H1 (cell line): ENCODE measurements around the gene RARRES2. TPM values are rescaled to one million over a fixed set of nuclear protein-coding genes. Genes with fewer than 3 reads are reported as not detected.

Experiments used
- CTCF ChIA-PET: fragments of 300-600 bp; sonication (Branson Sonifier 250); formaldehyde crosslinking; loops from one replicate; lab custom pipeline; 2021; ENCODE audit not compliant: partially characterized antibody; lab: Charles Lee
- POLR2A ChIA-PET: fragments of 300-600 bp; sonication (Branson Sonifier 250); formaldehyde crosslinking; loops from one replicate; lab custom pipeline; 2021; ENCODE audit warnings: inconsistent platforms; ENCODE audit not compliant: partially characterized antibody; lab: Charles Lee
- DNase-seq, 2 experiments: peaks; one replicate each; pipeline versions ENCODE4 v3.0.0 to v3.0.0-alpha.2; 2010 to 2022; ENCODE audit warnings: low spot score in 2 of 2, low read depth in 1 of 2, mixed read lengths in 1 of 2
- FAIRE-seq: peaks from 2 replicates; lab custom pipeline; 2011; peaks lifted over from hg19 to GRCh38; lab: Jason Lieb, UNC
- H2AFZ ChIP-seq: 2 replicates; pipeline ENCODE4 v1.8.1; 2012; ENCODE audit warnings: low read length, inconsistent platforms
- H2AK5ac ChIP-seq: 2 replicates; pipeline ENCODE4 v1.6.1; 2013; ENCODE audit warnings: low read depth, low read length
- H2BK120ac ChIP-seq: replicated peaks from 2 replicates; pipeline ENCODE3; 2013; ENCODE audit warnings: low read depth, low read length, inconsistent platforms
- H2BK12ac ChIP-seq: 2 replicates; pipeline ENCODE4 v1.6.1; 2013; ENCODE audit warnings: low read depth, low read length
- H2BK15ac ChIP-seq: 2 replicates; pipeline ENCODE4 v1.6.1; 2013; ENCODE audit warnings: low read length
- H2BK20ac ChIP-seq: 2 replicates; pipeline ENCODE4 v1.6.1; 2013; ENCODE audit warnings: low read length
- H2BK5ac ChIP-seq: 2 replicates; pipeline ENCODE4 v1.6.1; 2013; ENCODE audit warnings: low read depth, low read length
- H3K14ac ChIP-seq: 2 replicates; pipeline ENCODE4 v1.6.1; 2013; ENCODE audit warnings: inconsistent platforms; ENCODE audit not compliant: insufficient read length
- H3K18ac ChIP-seq: 2 replicates; pipeline ENCODE4 v1.6.1; 2013; ENCODE audit warnings: low read length; ENCODE audit errors: extremely low read depth
- H3K23ac ChIP-seq: 2 replicates; pipeline ENCODE4 v1.6.1; 2013; ENCODE audit warnings: inconsistent platforms; ENCODE audit not compliant: insufficient read length
- H3K23me2 ChIP-seq: 2 replicates; pipeline ENCODE4 v1.6.1; 2013; ENCODE audit warnings: low read depth, low read length
- H3K27ac ChIP-seq: 2 replicates; pipeline ENCODE4 v1.6.1; 2011; ENCODE audit warnings: low read depth, low read length, inconsistent platforms
- H3K27me3 ChIP-seq, 4 experiments: replicated peaks in 1 of 4; 1 replicate in 1 of 4; 2 replicates in 3 of 4; pipeline versions ENCODE4 v1.6.1 to v1.8.1; 2011 to 2013; ENCODE audit warnings: low read length in 3 of 4, mild to moderate bottlenecking in 3 of 4, inconsistent platforms in 2 of 4, mixed read lengths in 2 of 4, moderate library complexity in 1 of 4; ENCODE audit not compliant: control insufficient read depth in 3 of 4, insufficient read depth in 3 of 4; ENCODE audit errors: extremely low read depth in 1 of 4
- H3K36me3 ChIP-seq, 4 experiments: 2 replicates each; pipeline versions ENCODE4 v1.6.1 to v1.8.1; 2011 to 2013; ENCODE audit warnings: mild to moderate bottlenecking in 4 of 4, low read length in 3 of 4, moderate library complexity in 2 of 4, control low read depth in 1 of 4, inconsistent platforms in 1 of 4; ENCODE audit not compliant: insufficient read depth in 4 of 4, control insufficient read depth in 2 of 4
- H3K4ac ChIP-seq: replicated peaks from 2 replicates; pipeline ENCODE3; 2013; ENCODE audit warnings: low read length, low read depth, mixed read lengths, inconsistent platforms; ENCODE audit not compliant: insufficient read length
- H3K4me1 ChIP-seq, 4 experiments: replicated peaks in 1 of 4; 1 replicate in 1 of 4; 2 replicates in 3 of 4; pipeline versions ENCODE4 v1.6.1 to v1.8.1; 2011 to 2013; ENCODE audit warnings: low read length in 3 of 4, inconsistent platforms in 2 of 4, mixed read lengths in 1 of 4; ENCODE audit not compliant: insufficient read depth in 4 of 4, control insufficient read depth in 3 of 4
- H3K4me2 ChIP-seq, 2 experiments: 2 replicates each; pipeline versions ENCODE4 v1.6.1 to v1.8.1; 2011 to 2013; ENCODE audit warnings: low read depth in 2 of 2, low read length in 2 of 2, control low read depth in 1 of 2, inconsistent platforms in 1 of 2, mild to moderate bottlenecking in 1 of 2; ENCODE audit not compliant: insufficient read depth in 1 of 2
- H3K4me3 ChIP-seq, 4 experiments: fragments of 200-600, 300-600 bp in 1 of 4; sonication (generic), shearing (Covaris generic), sonication (Bioruptor Twin) in 1 of 4; 2 replicates each; pipeline versions ENCODE4 v1.5.1 to v1.8.1; 2011 to 2016; ENCODE audit warnings: low read length in 4 of 4, low read depth in 3 of 4, control low read depth in 2 of 4, inconsistent platforms in 2 of 4, mild to moderate bottlenecking in 2 of 4, mixed read lengths in 1 of 4, moderate library complexity in 1 of 4; ENCODE audit not compliant: insufficient read depth in 2 of 4; ENCODE audit errors: extremely low read depth in 1 of 4
- H3K56ac ChIP-seq: replicated peaks from 2 replicates; pipeline ENCODE3; 2013; ENCODE audit warnings: low read depth, mild to moderate bottlenecking, mixed read lengths, low read length, inconsistent platforms; ENCODE audit not compliant: insufficient read length
- H3K79me1 ChIP-seq: 2 replicates; pipeline ENCODE4 v1.6.1; 2013; ENCODE audit warnings: low read depth, low read length, control low read depth
- H3K79me2 ChIP-seq, 2 experiments: 2 replicates each; pipeline versions ENCODE4 v1.6.1 to v1.8.1; 2012 to 2013; ENCODE audit warnings: low read length in 2 of 2, mild to moderate bottlenecking in 2 of 2, inconsistent platforms in 1 of 2; ENCODE audit not compliant: insufficient read depth in 2 of 2, control insufficient read depth in 1 of 2
- H3K9ac ChIP-seq, 4 experiments: replicated peaks in 1 of 4; 1 replicate in 1 of 4; 2 replicates in 3 of 4; pipeline versions ENCODE4 v1.6.1 to v1.8.1; 2011 to 2013; ENCODE audit warnings: low read depth in 3 of 4, low read length in 3 of 4, control low read depth in 2 of 4, mild to moderate bottlenecking in 2 of 4, moderate library complexity in 2 of 4, inconsistent platforms in 1 of 4; ENCODE audit errors: extremely low read depth in 1 of 4
- H3K9me3 ChIP-seq, 2 experiments: 2 replicates each; pipeline versions ENCODE4 v1.6.1 to v1.8.1; 2012 to 2013; ENCODE audit warnings: mild to moderate bottlenecking in 2 of 2, moderate library complexity in 2 of 2, control low read depth in 1 of 2, inconsistent platforms in 1 of 2, low read depth in 1 of 2, low read length in 1 of 2, mixed read lengths in 1 of 2; ENCODE audit not compliant: insufficient read depth in 2 of 2
- H4K20me1 ChIP-seq, 2 experiments: replicated peaks in 1 of 2; 2 replicates each; pipeline versions ENCODE3 to v1.8.1; 2011 to 2013; ENCODE audit warnings: inconsistent platforms in 2 of 2, low read length in 2 of 2, mild to moderate bottlenecking in 1 of 2; ENCODE audit not compliant: insufficient read depth in 2 of 2, control insufficient read depth in 1 of 2
- H4K5ac ChIP-seq: 2 replicates; pipeline ENCODE4 v1.6.1; 2013; ENCODE audit warnings: low read length, low read depth, mixed read lengths, inconsistent platforms; ENCODE audit not compliant: insufficient read length
- H4K8ac ChIP-seq: 2 replicates; pipeline ENCODE4 v1.8.0; 2013; ENCODE audit warnings: mild to moderate bottlenecking, moderate library complexity, low read length, inconsistent platforms; ENCODE audit not compliant: insufficient read depth; ENCODE audit errors: extremely low read depth
- H4K91ac ChIP-seq: replicated peaks from 2 replicates; pipeline ENCODE3; 2013; ENCODE audit warnings: low read length, mixed read lengths, inconsistent platforms; ENCODE audit not compliant: insufficient read length
- BRCA1 ChIP-seq: IDR thresholded peaks from 2 replicates; pipeline ENCODE4 v1.6.1; 2012; ENCODE audit warnings: low read depth, low read length, improper control_type of control experiment
- CBX5 ChIP-seq: fragments of 300-800, 300-1000 bp; sonication (generic); IDR thresholded peaks from 2 replicates; pipeline ENCODE4 v1.7.1; 2016; ENCODE audit warnings: antibody characterized with exemption, low read length, low read depth
- EP300 ChIP-seq, 2 experiments: IDR thresholded peaks; 1 replicate in 1 of 2; 2 replicates in 1 of 2; pipeline ENCODE4 v1.6.1; 2011 to 2012; ENCODE audit warnings: low read depth in 2 of 2, low read length in 2 of 2, mild to moderate bottlenecking in 2 of 2, borderline replicate concordance in 1 of 2, inconsistent platforms in 1 of 2, moderate library complexity in 1 of 2
- GTF2F1 ChIP-seq: IDR thresholded peaks from 2 replicates; pipeline ENCODE4 v1.6.1; 2012; ENCODE audit warnings: low read depth, low read length, improper control_type of control experiment, borderline replicate concordance
- RFX5 ChIP-seq: IDR thresholded peaks from 2 replicates; pipeline ENCODE4 v1.6.1; 2011; ENCODE audit warnings: low read depth, low read length, improper control_type of control experiment, borderline replicate concordance
- SRF ChIP-seq: IDR thresholded peaks from 2 replicates; pipeline ENCODE4 v1.6.1; 2011; ENCODE audit warnings: mild to moderate bottlenecking, low read depth, low read length, moderate library complexity
- WGBS, 2 experiments: shearing (Covaris generic) in 1 of 2; methylation state at CpG; one replicate each; pipeline versions ENCODE4 v1.1.6 to v1.1.7; 2013 to 2015; ENCODE audit warnings: low lambda C conversion rate in 2 of 2, mixed read lengths in 2 of 2, inconsistent platforms in 1 of 2, low coverage in 1 of 2, missing lambda C conversion rate in 1 of 2; ENCODE audit not compliant: insufficient replicate concordance in 2 of 2, insufficient coverage in 1 of 2, insufficient read length in 1 of 2; ENCODE audit errors: extremely low coverage in 1 of 2, missing lambda C conversion rate in 1 of 2; 5-methylcytosine and 5-hydroxymethylcytosine counted together
- polyA plus RNA-seq, 7 experiments: library from polyadenylated mRNA; depleted of rRNA in 3 of 7; stranded (reverse) in 5 of 7; unstranded in 2 of 7; fragments of >200 nt in 5 of 7; fragments of 200-250 nt in 2 of 7; gene quantifications; 1 replicate in 5 of 7; 2 replicates in 1 of 7; 4 replicates in 1 of 7; pipeline versions ENCODE4 v1.2.1 to v1.2.3, GENCODE V29; 2011 to 2013; ENCODE audit warnings: missing spikeins in 2 of 7, mixed read lengths in 2 of 7
- total RNA-seq: library from RNA; stranded (reverse); fragmentation: NEBNext Ultra II Directional; extraction: Animal tissue kit (Norgen Biotek cat#: 25700); gene quantifications from 2 replicates; pipeline ENCODE4 v1.2.1, GENCODE V29; 2021

Gene RARRES2
- total and polyA plus RNA-seq, 2 of the 8 experiments (the other 6 are each of a cell fraction or from before 2014, with no cell fraction given), result 254 to 441 TPM

GRCh38 chr7:150374026-150374425 is 32.6 kb upstream of the RARRES2 start:
- no peak for FAIRE-seq

More at GRCh38 chr7:150374026-150374425, 32.6 kb upstream of the RARRES2 start:
- H2AK5ac ChIP-seq, result no peak overlapping the region
- H3K9ac ChIP-seq, result no peak overlapping the region
- no peaks in the 10 kb centered on the region for H3K9me3 ChIP-seq
- H3K27ac ChIP-seq, result no peak overlapping the region
- no peak for TF ChIP-seq GTF2F1
- TF ChIP-seq RFX5, result no peak
- no peak for TF ChIP-seq BRCA1
- no peak for TF ChIP-seq CBX5
- no peak for TF ChIP-seq EP300 (IDR thresholded peaks at IDR 0.05; ENCODE audit: borderline replicate concordance in 1 of 2, low read depth in 2 of 2, low read length in 2 of 2)
- no peak for TF ChIP-seq SRF
- H2BK20ac ChIP-seq, result no peak overlapping the region
- no peak overlapping the region for H4K91ac ChIP-seq
- H3K23me2 ChIP-seq, result peaks cover 10% of the 10 kb centered on the region; the same call in 1 of the 2 replicates
- H3K4ac ChIP-seq, result no peak overlapping the region
- no peak overlapping the region for H2BK15ac ChIP-seq
- no peaks in the 10 kb centered on the region for H3K27me3 ChIP-seq
- no peak overlapping the region for H4K5ac ChIP-seq
- H3K79me2 ChIP-seq, result peaks cover 7 to 53% of the 10 kb centered on the region in 2 experiments; a peak in 3 of 4 replicates
- 90% methylated on average over 4 of the region's 4 CpGs; no CpG with 5 or more reads in 1 of the 2 experiments for WGBS, 2 experiments
- POLR2A ChIA-PET, result interaction anchor here (1.0 to 8.6 kb wide), 14 partner anchors 7 to 44 kb away, joined by 4 to 230 read pairs (median 6); partner anchors contain the start of gene REPIN1
- H3K23ac ChIP-seq, result no peak overlapping the region
- H3K4me3 ChIP-seq, result no peak overlapping the region
- no peak overlapping the region for H3K14ac ChIP-seq
- H3K56ac ChIP-seq, result no peak overlapping the region
- peaks cover 18% of the 10 kb centered on the region for H3K79me1 ChIP-seq
- H2BK5ac ChIP-seq, result no peak overlapping the region
- no peak overlapping the region for H4K8ac ChIP-seq
- no peak overlapping the region for H2AFZ ChIP-seq
- peaks cover 7 to 30% (median 11%) of the 10 kb centered on the region in 4 experiments for H3K4me1 ChIP-seq
- peaks cover 2 to 15% of the 10 kb centered on the region in 2 experiments for H4K20me1 ChIP-seq
- no peak for DNase-seq
- peaks cover 16 to 49% (median 31%) of the 10 kb centered on the region in 4 experiments for H3K36me3 ChIP-seq
- H3K4me2 ChIP-seq, result no peak overlapping the region
- CTCF ChIA-PET, result interaction anchor here (0.6 to 2.5 kb wide), 10 partner anchors 10 to 1308 kb away, joined by 3 to 13 read pairs (median 4); no protein-coding TSS in a partner anchor
- no peak overlapping the region for H2BK120ac ChIP-seq
- H2BK12ac ChIP-seq, result 0 out of 2 replicates have a peak overlapping the region, but pooled peaks have one; percentile 0
- 0 out of 2 replicates have a peak overlapping the region, but pooled peaks have one; percentile 1 for H3K18ac ChIP-seq
